Esophagus squamous epithelium (tissue), 5 donors: Measurements from ENCODE around the gene DSCAML1. TPM values are rescaled to one million over a fixed set of nuclear protein-coding genes. Genes with fewer than 3 reads are reported as not detected.
A peak's percentile ranks its signal among the peaks of the same experiment; 100 is the strongest.

ENCODE experiments used
- DNase-seq: peaks from one replicate; lab custom pipeline; 2025; lab: John Stamatoyannopoulos, UW
- H3K27ac ChIP-seq, 4 donors: fragments of 200-600 bp; sonication (generic); one replicate each; pipeline ENCODE4 v1.5.1; 2016 to 2019; ENCODE audit warnings: mild to moderate bottlenecking in 1 of 4
- H3K27me3 ChIP-seq, 4 donors: fragments of 200-600 bp; sonication (generic); 1 replicate in 3 of 4; 2 replicates in 1 of 4; pipeline versions ENCODE4 v1.5.1 to v1.6.0; 2017 to 2021; ENCODE audit warnings: antibody characterized with exemption in 1 of 4
- H3K36me3 ChIP-seq, 3 donors: fragments of 200-600 bp; sonication (generic); one replicate each; pipeline ENCODE4 v1.5.1; 2016 to 2019
- H3K4me1 ChIP-seq, 3 donors: fragments of 200-600 bp; sonication (generic); one replicate each; pipeline ENCODE4 v1.5.1; 2017 to 2019
- H3K4me3 ChIP-seq, 4 donors: fragments of 200-600 bp; sonication (generic); 1 replicate in 3 of 4; 2 replicates in 1 of 4; pipeline ENCODE4 v1.5.1; 2016 to 2019; ENCODE audit warnings: mild to moderate bottlenecking in 2 of 4, moderate library complexity in 1 of 4
- H3K9me3 ChIP-seq, 3 donors: fragments of 200-600 bp; sonication (generic); one replicate each; pipeline ENCODE4 v1.5.1; 2016 to 2019
- CTCF ChIP-seq, 6 experiments: fragments of 450-650 bp in 4 of 6; fragments of 200-600 bp in 2 of 6; sonication (generic) in 2 of 6; IDR thresholded peaks; one replicate each; pipeline ENCODE4 v1.5.1; 2016 to 2019; ENCODE audit warnings: antibody characterized with exemption in 6 of 6, mild to moderate bottlenecking in 4 of 6, moderate library complexity in 4 of 6
- POLR2A ChIP-seq, 4 donors: fragments of 450-650 bp; IDR thresholded peaks; one replicate each; pipeline ENCODE4 v1.6.1; 2017; ENCODE audit warnings: antibody characterized with exemption in 4 of 4, mild to moderate bottlenecking in 4 of 4, moderate library complexity in 3 of 4
- WGBS, 2 donors: methylation state at CpG; one replicate each; pipeline ENCODE4 v1.1.5; 2018; 5-methylcytosine and 5-hydroxymethylcytosine counted together
- intact Hi-C: fragments of 100-400 bp; cut with DNase I; formaldehyde crosslinking; loops from one replicate; pipeline ENCODE4 v1.15.0; 2022
- total RNA-seq, 4 donors: library from RNA; depleted of rRNA; stranded (reverse); fragments of >200 nt; gene quantifications; one replicate each; pipeline ENCODE4 v1.1.0, GENCODE V29; 2016
- donor health status: DM: yes; HTN: yes; CAD: no.

DSCAML1 gene
- total RNA-seq, 4 donors from 2014 or later: 0.04 to 0.19 TPM; not detected in 2

DNA sequence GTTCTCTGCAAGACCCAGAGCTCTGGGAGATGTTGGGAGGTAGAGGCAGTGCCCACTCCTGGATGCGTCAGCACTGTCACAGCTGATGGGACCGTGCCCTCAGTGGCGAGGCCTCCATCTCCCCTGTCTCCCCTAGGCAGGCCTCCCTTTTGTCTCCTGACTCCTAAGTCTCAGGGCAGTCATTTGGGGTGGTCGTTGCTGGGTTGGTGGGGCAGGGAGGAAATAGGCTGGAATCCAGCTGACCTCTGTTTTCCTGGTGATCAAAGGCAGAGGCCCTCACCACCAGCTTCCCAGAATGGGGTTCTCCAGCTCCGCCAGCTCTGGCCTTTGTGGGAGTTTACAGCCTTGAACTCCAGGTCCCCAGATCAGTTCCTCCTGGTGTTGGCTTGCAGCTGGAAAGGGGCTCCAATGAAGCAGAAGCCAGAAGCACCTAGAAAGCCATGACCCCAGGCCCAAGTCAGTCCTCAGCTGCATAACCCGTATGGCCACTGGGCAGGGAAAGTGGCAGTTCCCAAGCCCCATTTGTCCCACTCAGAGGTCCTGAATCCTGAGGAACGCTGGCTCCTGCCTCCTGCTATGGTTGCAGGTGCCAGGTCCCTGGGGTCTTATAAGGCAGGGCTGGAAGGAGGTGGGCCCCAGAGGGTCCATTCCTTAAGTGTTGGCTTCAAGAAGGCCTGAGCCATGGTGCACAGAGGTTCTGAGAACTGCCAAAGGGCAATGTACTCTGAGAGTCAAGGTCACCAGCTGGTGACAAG, 34.8 kb upstream of the DSCAML1 start:
- no peaks in the 10 kb centered on the region for H3K36me3 ChIP-seq
- no peaks in the 10 kb centered on the region for H3K9me3 ChIP-seq
- 33 to 83% methylated on average over 1 to 6 of the region's 7 CpGs for WGBS, 2 donors
- DNase-seq: no peak
- no peak overlapping the region for H3K27ac ChIP-seq
- peaks cover 8 to 48% (median 25%) of the 10 kb centered on the region in 3 donors for H3K4me1 ChIP-seq
- peaks cover 0 to 67% (median 0%) of the 10 kb centered on the region in 4 donors for H3K27me3 ChIP-seq
- TF ChIP-seq CTCF (IDR thresholded peaks at IDR 0.05) (no peak), POLR2A (IDR thresholded peaks at IDR 0.05) (no peak)
- H3K4me3 ChIP-seq: no peak overlapping the region
- intact Hi-C loops: no loop called here

GRCh38 chr11:117830674-117831351, 33.8 kb upstream of the DSCAML1 start:
- no peak for DNase-seq
- WGBS, 2 donors: 48 to 49% methylated on average over 5 of the region's 6 CpGs
- H3K4me3 ChIP-seq: no peak overlapping the region
- intact Hi-C loops: no loop called here
- TF ChIP-seq CTCF (IDR thresholded peaks at IDR 0.05): no peak
- TF ChIP-seq POLR2A (IDR thresholded peaks at IDR 0.05): no peak
- H3K9me3 ChIP-seq: no peaks in the 10 kb centered on the region
- H3K27ac ChIP-seq: no peak overlapping the region
- H3K36me3 ChIP-seq: no peaks in the 10 kb centered on the region
- peaks cover 0 to 61% (median 0%) of the 10 kb centered on the region in 4 donors for H3K27me3 ChIP-seq
- H3K4me1 ChIP-seq: peaks cover 8 to 48% (median 25%) of the 10 kb centered on the region in 3 donors

DNA sequence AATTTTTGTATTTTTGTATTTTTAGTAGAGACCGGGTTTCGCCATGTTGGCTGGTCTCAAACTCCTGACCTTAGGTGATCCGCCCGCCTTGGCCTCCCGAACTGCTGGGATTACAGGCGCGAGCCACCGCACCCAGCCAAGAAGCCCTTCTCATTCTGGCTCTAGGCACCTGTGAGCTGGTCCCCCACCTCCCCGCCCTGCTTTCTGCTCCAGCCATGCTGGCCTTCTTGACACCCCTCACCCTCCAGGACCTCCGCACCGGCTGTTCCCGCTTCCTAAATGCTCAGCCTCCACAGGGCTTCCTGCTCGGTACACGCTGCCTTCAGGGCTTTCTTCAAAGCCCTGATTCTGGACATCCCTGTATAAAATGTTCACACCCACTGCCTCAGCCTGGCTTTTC, 33.1 kb upstream of the DSCAML1 start:
- H3K4me1 ChIP-seq: peaks cover 8 to 55% (median 29%) of the 10 kb centered on the region in 3 donors
- H3K27ac ChIP-seq: no peak overlapping the region
- 75 to 79% methylated on average over 8 to 13 of the region's 14 CpGs for WGBS, 2 donors
- H3K27me3 ChIP-seq: peaks cover 0 to 67% (median 0%) of the 10 kb centered on the region in 4 donors
- H3K4me3 ChIP-seq: no peak overlapping the region
- no peaks in the 10 kb centered on the region for H3K9me3 ChIP-seq
- intact Hi-C loops: no loop called here
- DNase-seq: no peak
- no peak for TF ChIP-seq POLR2A (IDR thresholded peaks at IDR 0.05)
- TF ChIP-seq CTCF (IDR thresholded peaks at IDR 0.05): no peak
- no peaks in the 10 kb centered on the region for H3K36me3 ChIP-seq

GRCh38 chr11:117829369-117829725, 32.3 kb upstream of the DSCAML1 start:
- Histone ChIP-seq H3K4me1 (peaks cover 8 to 62% (median 36%) of the 10 kb centered on the region in 3 donors), H3K36me3 (no peaks in the 10 kb centered on the region), H3K27me3 (peaks cover 0 to 63% (median 0%) of the 10 kb centered on the region in 4 donors), H3K9me3 (no peaks in the 10 kb centered on the region), H3K27ac (peak overlapping the region; percentile 6 to 79 (median 46)), H3K4me3 (no peak overlapping the region)
- intact Hi-C loops: no loop called here
- no peak for DNase-seq
- TF ChIP-seq CTCF (IDR thresholded peaks at IDR 0.05): no peak
- no peak for TF ChIP-seq POLR2A (IDR thresholded peaks at IDR 0.05)
- WGBS, 2 donors: 50% methylated on average over 2 of the region's 7 CpGs; no CpG with 5 or more reads in 1 of the 2 donors
